HUES6 (cell line): ENCODE results near the gene KYNU.
"Not testable (repeated sequence)": the region's sequence is repeated elsewhere in the genome, so short reads cannot be mapped to it uniquely, and the experiment has no call there.

ENCODE experiments used
- H3K27ac ChIP-seq: 2 replicates; pipeline ENCODE4 v1.7.0; 2013; ENCODE audit warnings: low read depth, mild to moderate bottlenecking, low read length, inconsistent platforms
- H3K27me3 ChIP-seq: 2 replicates; pipeline ENCODE4 v1.6.1; 2013; ENCODE audit warnings: low read length; ENCODE audit not compliant: control insufficient read depth, insufficient read depth
- H3K36me3 ChIP-seq: 2 replicates; pipeline ENCODE4 v1.6.1; 2013; ENCODE audit warnings: low read length; ENCODE audit not compliant: control insufficient read depth, insufficient read depth
- H3K4me1 ChIP-seq: 2 replicates; pipeline ENCODE4 v1.6.1; 2013; ENCODE audit warnings: low read length; ENCODE audit not compliant: control insufficient read depth, insufficient read depth
- H3K4me3 ChIP-seq: 2 replicates; pipeline ENCODE4 v1.5.1; 2013; ENCODE audit warnings: low read depth, low read length
- H3K9ac ChIP-seq: one replicate; pipeline ENCODE4 v1.6.1; 2013; ENCODE audit warnings: mild to moderate bottlenecking, low read length
- H3K9me3 ChIP-seq: 2 replicates; pipeline ENCODE4 v1.6.1; 2013; ENCODE audit warnings: low read depth, low read length; ENCODE audit not compliant: control insufficient read depth, insufficient read depth

The KYNU gene

DNA sequence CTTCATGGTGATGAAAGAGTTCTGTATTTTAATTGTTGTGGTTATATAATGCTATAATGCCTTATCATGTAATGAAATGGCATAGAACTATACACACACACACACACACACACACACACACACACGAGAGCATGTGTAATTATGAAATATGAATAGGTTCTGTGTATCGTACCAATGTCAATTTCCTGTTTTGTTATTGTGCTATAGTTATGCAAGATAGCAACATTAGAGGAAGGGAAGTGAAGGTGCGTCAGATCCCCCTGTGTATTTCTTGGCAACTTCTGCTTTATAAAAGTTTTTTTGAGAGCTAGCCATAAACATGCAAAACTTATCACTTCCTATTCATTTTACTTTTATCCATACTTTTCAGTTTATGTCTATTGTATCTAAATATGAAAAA, 191.0 kb downstream of the KYNU start:
- no peak overlapping the region for H3K9ac ChIP-seq
- no peaks in the 10 kb centered on the region for H3K36me3 ChIP-seq
- H3K4me1 ChIP-seq = no peaks in the 10 kb centered on the region
- no peaks in the 10 kb centered on the region for H3K27me3 ChIP-seq
- no peak overlapping the region for H3K27ac ChIP-seq
- peaks cover 4% of the 10 kb centered on the region; the same call in 1 of the 2 replicates for H3K9me3 ChIP-seq
- no peak overlapping the region for H3K4me3 ChIP-seq

DNA sequence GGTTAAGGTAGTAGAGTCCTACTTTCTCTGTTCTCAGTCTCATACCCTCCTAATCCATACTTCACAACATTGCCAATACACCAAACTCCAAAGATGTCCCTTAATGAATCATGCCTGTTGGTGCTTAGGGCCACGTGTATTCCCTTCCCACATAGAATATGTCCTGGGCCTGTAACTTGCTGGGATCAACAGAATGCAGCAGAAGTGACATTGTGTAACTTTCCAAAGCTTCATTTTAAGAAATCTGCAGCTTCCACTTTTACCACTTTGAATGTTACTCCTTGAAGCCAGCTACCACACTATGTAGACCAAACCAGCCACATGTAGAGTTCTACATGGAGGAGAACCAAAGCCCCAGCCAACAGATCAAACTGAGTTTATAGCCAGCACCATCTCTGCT, 193.2 kb downstream of the KYNU start:
- Histone ChIP-seq H3K36me3 (no peaks in the 10 kb centered on the region), H3K4me3 (no peak overlapping the region), H3K4me1 (no peaks in the 10 kb centered on the region), H3K27ac (no peak overlapping the region), H3K9me3 (peaks cover 7% of the 10 kb centered on the region), H3K9ac (no peak overlapping the region), H3K27me3 (no peaks in the 10 kb centered on the region)

DNA sequence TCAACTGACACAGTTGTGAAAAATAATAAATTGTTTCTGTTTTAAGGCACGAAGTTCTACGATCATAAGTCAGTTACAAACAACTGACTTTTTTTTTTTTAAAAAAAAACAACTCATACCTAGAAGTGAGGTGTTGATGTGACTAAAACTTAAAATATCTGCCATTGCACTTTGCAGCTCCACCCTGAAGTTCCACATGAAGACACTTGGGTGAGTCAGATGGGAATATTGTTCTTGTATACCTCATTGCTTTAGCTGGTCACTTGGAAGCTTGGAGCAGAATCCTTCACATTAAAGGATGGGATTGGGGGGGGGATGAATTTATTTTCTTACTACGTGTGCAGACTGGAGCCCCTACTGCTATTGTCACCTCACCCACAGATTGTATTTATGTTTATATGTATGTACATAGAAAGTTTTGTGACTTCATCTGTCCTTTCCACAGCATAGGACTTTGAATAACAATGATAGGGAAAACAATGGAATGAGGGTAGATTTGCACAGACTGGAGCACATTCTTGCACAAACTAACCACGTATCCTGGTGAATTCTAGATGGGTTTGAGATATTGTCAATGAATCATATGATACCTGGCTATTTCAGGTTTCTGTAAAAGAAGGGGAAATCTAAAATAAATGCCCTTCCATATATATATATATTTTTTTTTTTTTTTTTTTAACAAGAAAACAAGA, 193.9 kb downstream of the KYNU start:
- no peak overlapping the region for H3K27ac ChIP-seq
- H3K9me3 ChIP-seq = peaks cover 13% of the 10 kb centered on the region
- H3K4me1 ChIP-seq = no peaks in the 10 kb centered on the region
- H3K4me3 ChIP-seq = no peak overlapping the region
- H3K27me3 ChIP-seq = no peaks in the 10 kb centered on the region
- H3K9ac ChIP-seq = no peak overlapping the region
- no peaks in the 10 kb centered on the region for H3K36me3 ChIP-seq

DNA sequence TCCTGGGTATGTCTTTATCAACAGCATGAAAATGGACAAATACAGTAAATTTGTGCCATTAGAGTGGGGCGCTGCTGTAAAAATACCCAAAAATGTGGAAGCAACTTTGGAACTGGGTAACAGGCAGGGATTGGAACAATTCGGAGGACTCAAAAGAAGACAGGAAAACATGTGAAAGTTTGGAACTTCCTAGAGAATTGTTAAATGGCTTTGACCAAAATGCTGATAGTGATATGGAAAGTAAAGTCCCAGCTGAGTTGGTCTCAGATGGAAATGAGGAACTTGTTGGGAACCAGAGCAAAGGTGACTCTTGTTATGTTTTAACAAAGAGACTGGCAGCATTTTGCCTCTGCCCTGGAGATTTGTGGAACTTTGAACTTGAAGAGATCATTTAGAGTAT, 197.4 kb downstream of the KYNU start:
- not testable (repeated sequence) for H3K27me3 ChIP-seq, H3K27ac ChIP-seq, H3K4me3 ChIP-seq, H3K4me1 ChIP-seq, H3K36me3 ChIP-seq, H3K9ac ChIP-seq
- H3K9me3 ChIP-seq = peaks cover 21% of the 10 kb centered on the region

DNA sequence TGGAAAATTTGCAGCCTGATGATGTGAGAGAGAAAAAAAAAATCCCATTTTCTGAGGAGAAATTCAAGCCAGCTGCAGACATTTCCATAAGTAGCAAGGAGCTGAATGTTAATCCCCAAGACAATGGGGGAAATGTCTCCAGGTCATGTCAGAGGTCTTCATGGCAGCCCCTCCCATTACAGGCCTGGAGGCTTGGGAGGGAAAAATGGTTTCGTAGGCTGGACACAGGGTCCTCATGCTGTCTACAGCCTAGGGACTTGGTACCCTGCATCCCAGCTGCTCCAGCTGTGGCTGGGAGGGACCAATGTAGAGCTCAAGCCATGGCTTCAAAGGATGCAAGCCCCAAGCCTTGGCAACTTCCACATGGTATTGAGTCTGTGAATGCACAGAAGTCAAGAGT, 198.2 kb downstream of the KYNU start:
- Histone ChIP-seq H3K27me3 (no peaks in the 10 kb centered on the region), H3K9me3 (peaks cover 21% of the 10 kb centered on the region), H3K4me1 (no peaks in the 10 kb centered on the region), H3K9ac (no peak overlapping the region), H3K27ac (no peak overlapping the region), H3K4me3 (no peak overlapping the region), H3K36me3 (no peaks in the 10 kb centered on the region)

DNA sequence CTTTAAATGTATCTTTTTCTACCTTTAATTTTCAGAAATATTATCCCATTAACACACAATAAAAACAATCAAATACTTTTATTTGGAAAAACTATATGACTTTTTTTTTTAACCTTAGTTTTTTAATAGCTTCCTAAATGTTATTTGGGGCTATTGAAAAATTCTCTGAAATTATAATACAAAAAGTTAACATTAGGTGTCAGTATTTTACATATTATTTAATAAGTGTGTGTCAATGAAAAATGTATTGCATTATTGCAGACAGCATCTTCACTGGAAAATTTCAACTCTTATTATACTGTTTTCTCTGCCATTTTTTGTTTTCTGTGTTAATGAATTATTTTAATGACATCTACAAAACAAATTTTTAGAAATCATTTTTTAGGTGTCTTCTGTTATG, 200.6 kb downstream of the KYNU start:
- no peak overlapping the region for H3K4me3 ChIP-seq
- no peaks in the 10 kb centered on the region for H3K4me1 ChIP-seq
- H3K27me3 ChIP-seq = no peaks in the 10 kb centered on the region
- no peaks in the 10 kb centered on the region for H3K36me3 ChIP-seq
- H3K27ac ChIP-seq = no peak overlapping the region
- no peak overlapping the region for H3K9ac ChIP-seq
- peaks cover 21% of the 10 kb centered on the region for H3K9me3 ChIP-seq

DNA sequence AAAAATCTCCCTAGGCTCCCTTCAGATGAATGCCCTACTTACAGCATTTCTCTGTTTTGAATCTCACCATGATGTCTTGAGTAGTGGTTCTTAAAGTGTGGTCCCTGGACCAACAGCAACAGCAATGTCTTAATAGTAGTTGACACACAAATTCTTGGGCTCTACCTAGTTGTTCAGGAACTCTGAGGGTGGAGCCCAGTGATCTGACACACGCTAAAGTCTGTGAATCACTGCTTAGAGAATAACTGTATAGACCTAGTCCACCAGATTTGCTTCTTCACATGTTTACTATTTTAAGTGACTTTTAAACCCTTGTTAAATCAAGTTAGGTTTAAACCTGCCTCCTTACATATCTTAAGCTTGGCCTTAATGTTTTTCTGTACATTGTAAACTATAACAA, 204.2 kb downstream of the KYNU start:
- Histone ChIP-seq H3K4me1 (no peaks in the 10 kb centered on the region), H3K9me3 (peaks cover 5% of the 10 kb centered on the region; the same call in 1 of the 2 replicates), H3K9ac (no peak overlapping the region), H3K27ac (no peak overlapping the region), H3K36me3 (no peaks in the 10 kb centered on the region), H3K27me3 (no peaks in the 10 kb centered on the region), H3K4me3 (no peak overlapping the region)

DNA sequence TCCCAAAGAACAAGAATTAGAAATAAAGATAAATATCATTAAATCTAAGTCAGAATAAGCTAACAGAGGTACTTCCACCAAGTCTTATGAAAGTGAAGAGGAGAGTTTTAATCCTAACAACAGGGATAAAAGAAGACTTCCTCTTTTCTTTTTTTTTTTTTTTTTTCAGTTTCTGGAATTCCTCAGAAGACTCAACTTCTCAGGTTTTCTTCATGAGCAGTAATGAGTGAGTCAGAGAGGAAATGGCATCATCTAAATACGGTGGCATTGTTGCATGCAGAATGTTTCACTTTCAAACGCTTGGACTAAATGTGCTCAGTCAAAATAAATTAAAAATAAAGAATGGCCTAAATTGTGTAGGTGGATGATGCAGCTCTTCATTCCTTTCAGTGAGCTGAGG, 206.2 kb downstream of the KYNU start:
- no peak overlapping the region for H3K27ac ChIP-seq

DNA sequence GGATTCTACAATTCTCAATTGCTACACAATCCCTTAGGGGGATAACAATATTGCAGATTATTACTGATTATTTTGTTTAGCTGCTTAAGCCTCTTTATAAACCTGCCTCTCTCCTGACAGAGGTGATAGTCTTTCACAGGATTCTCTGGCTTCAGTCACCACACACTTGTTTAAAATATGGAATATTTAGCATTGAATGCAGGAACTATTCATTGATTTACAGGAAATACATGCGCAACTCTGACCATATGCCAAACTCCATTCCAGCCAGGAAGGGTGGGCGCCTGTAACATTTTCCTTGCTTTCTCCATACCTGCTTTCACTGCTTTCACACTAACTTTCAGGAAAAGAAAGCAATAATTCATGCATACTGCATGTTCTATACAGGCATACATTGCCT, 207.0 kb downstream of the KYNU start:
- Histone ChIP-seq H3K4me1 (no peaks in the 10 kb centered on the region), H3K36me3 (no peaks in the 10 kb centered on the region), H3K9ac (no peak overlapping the region), H3K9me3 (no peaks in the 10 kb centered on the region), H3K27ac (no peak overlapping the region), H3K4me3 (no peak overlapping the region), H3K27me3 (no peaks in the 10 kb centered on the region)

More for the DNA sequence above, 206.2 kb downstream of the KYNU start:
- Histone ChIP-seq H3K36me3 (no peaks in the 10 kb centered on the region), H3K27me3 (no peaks in the 10 kb centered on the region), H3K4me3 (no peak overlapping the region), H3K4me1 (no peaks in the 10 kb centered on the region), H3K9ac (no peak overlapping the region), H3K9me3 (no peaks in the 10 kb centered on the region)

DNA sequence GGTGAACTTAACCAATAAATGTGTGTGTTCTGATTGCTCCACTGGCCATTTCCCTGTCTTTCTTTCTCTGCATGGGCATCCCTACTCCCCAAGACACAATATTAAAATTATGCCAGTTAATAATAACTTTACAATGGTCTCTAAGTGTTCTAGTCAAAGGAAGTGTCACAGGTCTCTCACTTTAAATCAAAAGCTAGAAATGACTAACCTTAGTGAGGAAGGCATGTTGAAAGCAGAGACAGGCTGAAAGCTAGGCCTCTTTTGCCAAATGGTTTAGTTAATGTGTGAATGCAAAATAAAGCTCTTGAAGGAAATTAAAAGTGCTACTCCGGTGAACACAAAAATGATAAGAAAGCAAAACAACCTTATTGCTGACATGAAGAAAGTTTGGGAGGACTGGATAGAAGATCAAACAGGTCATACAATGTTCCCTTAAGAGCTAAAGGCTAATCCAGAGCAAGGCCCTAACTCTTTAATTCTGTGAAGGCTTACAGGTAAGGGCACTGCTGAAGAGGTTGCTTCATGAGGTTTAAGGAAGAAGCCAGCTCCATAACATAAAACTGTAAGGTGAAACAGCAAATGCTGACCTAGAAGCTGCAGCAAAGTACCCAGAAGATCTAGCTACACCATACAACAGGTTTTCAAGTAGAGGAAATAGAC, 207.8 kb downstream of the KYNU start:
- H3K4me1 ChIP-seq = no peaks in the 10 kb centered on the region
- no peaks in the 10 kb centered on the region for H3K9me3 ChIP-seq
- H3K27me3 ChIP-seq = no peaks in the 10 kb centered on the region
- H3K36me3 ChIP-seq = no peaks in the 10 kb centered on the region
- H3K4me3 ChIP-seq = no peak overlapping the region
- H3K27ac ChIP-seq = no peak overlapping the region
- no peak overlapping the region for H3K9ac ChIP-seq

DNA sequence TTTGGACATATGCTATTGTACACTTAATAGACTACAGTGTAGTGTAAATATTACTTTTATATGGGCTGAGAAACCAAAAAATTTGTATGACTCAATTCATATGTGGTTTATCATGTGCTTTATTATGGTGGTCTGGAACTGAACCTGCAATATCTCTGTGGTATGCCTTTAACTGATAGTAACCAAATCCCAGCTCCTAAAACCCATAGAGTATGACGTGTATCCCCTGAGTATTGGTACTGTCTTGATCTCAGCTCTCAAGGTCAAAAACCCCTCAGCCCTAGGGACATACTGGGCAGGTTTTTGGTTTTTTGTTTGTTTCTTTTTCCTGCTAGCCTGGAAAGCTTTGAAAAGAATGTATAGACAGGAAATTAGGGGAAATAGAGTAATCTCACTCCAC, 209.6 kb downstream of the KYNU start:
- no peak overlapping the region for H3K27ac ChIP-seq
- H3K4me3 ChIP-seq = no peak overlapping the region
- no peaks in the 10 kb centered on the region for H3K27me3 ChIP-seq
- no peaks in the 10 kb centered on the region for H3K36me3 ChIP-seq
- H3K9me3 ChIP-seq = no peaks in the 10 kb centered on the region
- no peak overlapping the region for H3K9ac ChIP-seq
- no peaks in the 10 kb centered on the region for H3K4me1 ChIP-seq
